Gastroesophageal sphincter (tissue), 3 donors: ENCODE data around the gene FGF18.

Source experiments
- EP300 ChIP-seq: sonication (generic); formaldehyde crosslinking; IDR thresholded peaks from one replicate; pipeline ENCODE4 v1.6.1; 2017; ENCODE audit warnings: antibody characterized with exemption, mild to moderate bottlenecking
- POLR2A ChIP-seq, 2 donors: fragments of 450-650 bp; IDR thresholded peaks; one replicate each; pipeline ENCODE4 v1.6.1; 2017; ENCODE audit warnings: antibody characterized with exemption in 2 of 2, mild to moderate bottlenecking in 2 of 2, moderate library complexity in 1 of 2
- TF ChIP-seq, protein P1 (sequence below), 4 experiments: fragments of 200-600 bp in 2 of 4; fragments of 450-650 bp in 2 of 4; sonication (generic) in 1 of 4; IDR thresholded peaks; one replicate each; pipeline ENCODE4 v1.5.1; 2017 to 2019; ENCODE audit warnings: antibody characterized with exemption in 4 of 4, mild to moderate bottlenecking in 2 of 4, moderate library complexity in 2 of 4

DNA sequence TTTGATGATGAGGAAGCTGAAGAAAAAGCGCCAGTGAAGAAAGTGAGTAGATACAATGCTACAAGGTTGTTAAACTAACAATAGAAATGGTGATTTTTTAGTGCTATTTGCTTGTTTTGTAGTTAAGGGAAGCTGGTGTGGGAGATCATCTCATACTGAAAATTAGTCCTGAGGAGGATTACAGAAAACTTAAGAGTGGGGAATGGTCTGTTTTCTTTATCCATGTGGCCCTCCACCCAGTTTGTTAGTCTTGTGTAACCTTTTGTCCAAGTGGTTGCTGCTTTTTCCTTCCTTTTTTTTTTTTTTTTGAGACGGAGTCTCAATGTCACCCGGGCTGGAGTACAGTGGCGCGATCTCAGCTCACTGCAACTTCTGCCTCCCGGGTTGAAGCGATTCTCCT lies 19.3 kb upstream of the FGF18 start:
- TF ChIP-seq, protein P1, sequence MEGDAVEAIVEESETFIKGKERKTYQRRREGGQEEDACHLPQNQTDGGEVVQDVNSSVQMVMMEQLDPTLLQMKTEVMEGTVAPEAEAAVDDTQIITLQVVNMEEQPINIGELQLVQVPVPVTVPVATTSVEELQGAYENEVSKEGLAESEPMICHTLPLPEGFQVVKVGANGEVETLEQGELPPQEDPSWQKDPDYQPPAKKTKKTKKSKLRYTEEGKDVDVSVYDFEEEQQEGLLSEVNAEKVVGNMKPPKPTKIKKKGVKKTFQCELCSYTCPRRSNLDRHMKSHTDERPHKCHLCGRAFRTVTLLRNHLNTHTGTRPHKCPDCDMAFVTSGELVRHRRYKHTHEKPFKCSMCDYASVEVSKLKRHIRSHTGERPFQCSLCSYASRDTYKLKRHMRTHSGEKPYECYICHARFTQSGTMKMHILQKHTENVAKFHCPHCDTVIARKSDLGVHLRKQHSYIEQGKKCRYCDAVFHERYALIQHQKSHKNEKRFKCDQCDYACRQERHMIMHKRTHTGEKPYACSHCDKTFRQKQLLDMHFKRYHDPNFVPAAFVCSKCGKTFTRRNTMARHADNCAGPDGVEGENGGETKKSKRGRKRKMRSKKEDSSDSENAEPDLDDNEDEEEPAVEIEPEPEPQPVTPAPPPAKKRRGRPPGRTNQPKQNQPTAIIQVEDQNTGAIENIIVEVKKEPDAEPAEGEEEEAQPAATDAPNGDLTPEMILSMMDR (IDR thresholded peaks at IDR 0.05): no peak
- TF ChIP-seq POLR2A (IDR thresholded peaks at IDR 0.05) (no peak), EP300 (no peak)
